Measurements from ENCODE around the gene RETREG1. TPM values are rescaled to one million over a fixed set of nuclear protein-coding genes. Genes with fewer than 3 reads are reported as not detected.

RETREG1 gene
- total RNA-seq, 1 donor from 2014 or later = 0.91 TPM

- no peak overlapping the region for H3K27ac Mint-ChIP-seq (ENCODE audit: unreplicated experiment)
- no peak for DNase-seq (ENCODE audit: extremely low spot score, unreplicated experiment)
- no peaks in the 10 kb centered on the region for H3K4me1 Mint-ChIP-seq (ENCODE audit: unreplicated experiment)
- no peak for TF ChIP-seq CTCF (IDR thresholded peaks at IDR 0.05)
- no peaks in the 10 kb centered on the region for H3K36me3 Mint-ChIP-seq (ENCODE audit: unreplicated experiment)
- H3K9me3 Mint-ChIP-seq (ENCODE audit: unreplicated experiment) = peaks cover 4% of the 10 kb centered on the region
- H3K27me3 Mint-ChIP-seq (ENCODE audit: unreplicated experiment) = peaks cover 22% of the 10 kb centered on the region
- no peak overlapping the region for H3K4me3 Mint-ChIP-seq (ENCODE audit: unreplicated experiment)
Observed at GRCh38 chr5:16490911-16491310, 125.9 kb downstream of the RETREG1 start.

GRCh38 chr5:16489322-16489791 is 127.4 kb downstream of the RETREG1 start:
- no peak for DNase-seq (ENCODE audit: extremely low spot score, unreplicated experiment)
- Mint-ChIP-seq H3K27ac (ENCODE audit: unreplicated experiment) (no peak overlapping the region), H3K27me3 (ENCODE audit: unreplicated experiment) (peaks cover 22% of the 10 kb centered on the region), H3K36me3 (ENCODE audit: unreplicated experiment) (no peaks in the 10 kb centered on the region), H3K4me1 (ENCODE audit: unreplicated experiment) (no peaks in the 10 kb centered on the region), H3K4me3 (ENCODE audit: unreplicated experiment) (no peak overlapping the region), H3K9me3 (ENCODE audit: unreplicated experiment) (no peaks in the 10 kb centered on the region)
- peak; percentile 82 for TF ChIP-seq CTCF (IDR thresholded peaks at IDR 0.05)

GRCh38 chr5:16487456-16487855 is 129.3 kb downstream of the RETREG1 start:
- TF ChIP-seq CTCF (IDR thresholded peaks at IDR 0.05) = no peak
- H3K27me3 Mint-ChIP-seq (ENCODE audit: unreplicated experiment) = peaks cover 29% of the 10 kb centered on the region
- no peak for DNase-seq (ENCODE audit: extremely low spot score, unreplicated experiment)
- no peak overlapping the region for H3K4me3 Mint-ChIP-seq (ENCODE audit: unreplicated experiment)
- H3K36me3 Mint-ChIP-seq (ENCODE audit: unreplicated experiment) = no peaks in the 10 kb centered on the region
- H3K9me3 Mint-ChIP-seq (ENCODE audit: unreplicated experiment) = no peaks in the 10 kb centered on the region
- H3K27ac Mint-ChIP-seq (ENCODE audit: unreplicated experiment) = no peak overlapping the region
- H3K4me1 Mint-ChIP-seq (ENCODE audit: unreplicated experiment) = no peaks in the 10 kb centered on the region

GRCh38 chr5:16486711-16487111 is 130.1 kb downstream of the RETREG1 start:
- Mint-ChIP-seq H3K27me3 (ENCODE audit: unreplicated experiment) (peaks cover 29% of the 10 kb centered on the region), H3K9me3 (ENCODE audit: unreplicated experiment) (no peaks in the 10 kb centered on the region), H3K36me3 (ENCODE audit: unreplicated experiment) (no peaks in the 10 kb centered on the region), H3K4me1 (ENCODE audit: unreplicated experiment) (no peaks in the 10 kb centered on the region), H3K4me3 (ENCODE audit: unreplicated experiment) (no peak overlapping the region), H3K27ac (ENCODE audit: unreplicated experiment) (no peak overlapping the region)
- no peak for TF ChIP-seq CTCF (IDR thresholded peaks at IDR 0.05)
- DNase-seq (ENCODE audit: extremely low spot score, unreplicated experiment) = no peak

GRCh38 chr5:16485656-16486055 is 131.1 kb downstream of the RETREG1 start:
- TF ChIP-seq CTCF (IDR thresholded peaks at IDR 0.05) = no peak

More at GRCh38 chr5:16485656-16486055, 131.1 kb downstream of the RETREG1 start:
- DNase-seq (ENCODE audit: extremely low spot score, unreplicated experiment) = no peak
- Mint-ChIP-seq H3K27me3 (ENCODE audit: unreplicated experiment) (peaks cover 27% of the 10 kb centered on the region), H3K9me3 (ENCODE audit: unreplicated experiment) (no peaks in the 10 kb centered on the region), H3K27ac (ENCODE audit: unreplicated experiment) (no peak overlapping the region), H3K4me3 (ENCODE audit: unreplicated experiment) (no peak overlapping the region), H3K4me1 (ENCODE audit: unreplicated experiment) (no peaks in the 10 kb centered on the region), H3K36me3 (ENCODE audit: unreplicated experiment) (no peaks in the 10 kb centered on the region)
